HL-60 (cell line): Measurements from ENCODE around the gene SLF1.

Experiments used
- DNase-seq, 2 experiments: peaks; one replicate each; pipeline ENCODE4 v3.0.0-alpha.2; 2010 to 2020; ENCODE audit warnings: low read depth in 1 of 2, low spot score in 1 of 2
- H3K27ac ChIP-seq: fragments of 250-450 bp; sonication (Bioruptor Pico); replicated peaks from 2 replicates; pipeline ENCODE4 v1.5.1; 2020; ENCODE audit warnings: mild to moderate bottlenecking, moderate library complexity
- H3K27me3 ChIP-seq: fragments of 250-450 bp; sonication (Bioruptor Pico); 2 replicates; pipeline ENCODE4 v1.5.1; 2021; ENCODE audit warnings: mild to moderate bottlenecking, moderate library complexity; ENCODE audit not compliant: insufficient read depth, poor library complexity, severe bottlenecking
- H3K4me3 ChIP-seq: replicated peaks from 2 replicates; pipeline ENCODE4 v1.5.1; 2011; ENCODE audit warnings: mild to moderate bottlenecking, control low read depth, low read length; ENCODE audit not compliant: insufficient read depth
- CTCF ChIP-seq: IDR thresholded peaks from one replicate; pipeline ENCODE4 v1.5.1; 2011; ENCODE audit warnings: low read length, control low read depth, inconsistent platforms; ENCODE audit not compliant: insufficient read depth
- GABPA ChIP-seq: IDR thresholded peaks from 2 replicates; pipeline ENCODE4 v1.6.1; 2012; ENCODE audit warnings: low read depth
- POLR2AphosphoS5 ChIP-seq: IDR thresholded peaks from 2 replicates; pipeline ENCODE4 v1.6.1; 2012; ENCODE audit warnings: low read depth
- SPI1 ChIP-seq: IDR thresholded peaks from 2 replicates; pipeline ENCODE4 v1.6.1; 2012; ENCODE audit warnings: low read depth, mild to moderate bottlenecking, borderline replicate concordance
- TF ChIP-seq, protein P1 (sequence below): IDR thresholded peaks from 2 replicates; pipeline ENCODE4 v1.6.1; 2012; ENCODE audit warnings: low read depth; ENCODE audit not compliant: insufficient replicate concordance

The SLF1 gene

DNA sequence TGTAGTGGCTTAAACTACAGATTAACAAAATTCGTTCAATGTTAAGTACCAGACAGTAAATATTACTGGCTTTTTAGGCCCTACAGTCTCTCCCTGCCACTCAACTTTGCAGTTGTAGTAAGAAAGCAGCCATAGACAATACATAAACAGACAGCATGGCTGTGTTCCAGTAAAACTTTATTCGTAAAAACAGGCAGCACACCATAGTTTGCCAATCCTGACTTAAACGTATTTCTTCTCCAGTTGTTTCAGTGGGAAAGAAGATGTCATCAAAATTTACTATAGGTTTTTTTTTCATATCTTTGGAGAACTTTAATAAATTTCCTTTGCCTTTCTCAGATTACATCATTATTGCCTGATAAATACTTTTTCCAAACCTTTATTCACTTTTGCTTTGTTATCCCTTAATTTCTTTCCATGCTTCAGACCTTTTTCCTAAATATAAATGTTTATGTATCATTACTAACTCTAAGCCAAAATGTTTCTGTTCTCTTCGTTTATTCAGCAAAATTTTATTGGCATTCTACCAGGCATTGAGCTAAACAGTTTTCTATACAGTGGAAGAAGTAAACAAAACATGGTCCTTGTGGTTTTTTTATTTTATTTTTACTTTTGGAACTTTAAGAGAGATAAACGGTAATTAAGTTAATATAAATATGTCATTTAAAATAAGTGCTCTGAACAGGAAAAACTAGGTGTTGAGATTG is 64.5 kb downstream of the SLF1 start:
- TF ChIP-seq GABPA (no peak), CTCF (no peak), POLR2AphosphoS5 (no peak), SPI1 (no peak)
- TF ChIP-seq, protein P1, sequence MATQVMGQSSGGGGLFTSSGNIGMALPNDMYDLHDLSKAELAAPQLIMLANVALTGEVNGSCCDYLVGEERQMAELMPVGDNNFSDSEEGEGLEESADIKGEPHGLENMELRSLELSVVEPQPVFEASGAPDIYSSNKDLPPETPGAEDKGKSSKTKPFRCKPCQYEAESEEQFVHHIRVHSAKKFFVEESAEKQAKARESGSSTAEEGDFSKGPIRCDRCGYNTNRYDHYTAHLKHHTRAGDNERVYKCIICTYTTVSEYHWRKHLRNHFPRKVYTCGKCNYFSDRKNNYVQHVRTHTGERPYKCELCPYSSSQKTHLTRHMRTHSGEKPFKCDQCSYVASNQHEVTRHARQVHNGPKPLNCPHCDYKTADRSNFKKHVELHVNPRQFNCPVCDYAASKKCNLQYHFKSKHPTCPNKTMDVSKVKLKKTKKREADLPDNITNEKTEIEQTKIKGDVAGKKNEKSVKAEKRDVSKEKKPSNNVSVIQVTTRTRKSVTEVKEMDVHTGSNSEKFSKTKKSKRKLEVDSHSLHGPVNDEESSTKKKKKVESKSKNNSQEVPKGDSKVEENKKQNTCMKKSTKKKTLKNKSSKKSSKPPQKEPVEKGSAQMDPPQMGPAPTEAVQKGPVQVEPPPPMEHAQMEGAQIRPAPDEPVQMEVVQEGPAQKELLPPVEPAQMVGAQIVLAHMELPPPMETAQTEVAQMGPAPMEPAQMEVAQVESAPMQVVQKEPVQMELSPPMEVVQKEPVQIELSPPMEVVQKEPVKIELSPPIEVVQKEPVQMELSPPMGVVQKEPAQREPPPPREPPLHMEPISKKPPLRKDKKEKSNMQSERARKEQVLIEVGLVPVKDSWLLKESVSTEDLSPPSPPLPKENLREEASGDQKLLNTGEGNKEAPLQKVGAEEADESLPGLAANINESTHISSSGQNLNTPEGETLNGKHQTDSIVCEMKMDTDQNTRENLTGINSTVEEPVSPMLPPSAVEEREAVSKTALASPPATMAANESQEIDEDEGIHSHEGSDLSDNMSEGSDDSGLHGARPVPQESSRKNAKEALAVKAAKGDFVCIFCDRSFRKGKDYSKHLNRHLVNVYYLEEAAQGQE: no peak
- Histone ChIP-seq H3K27me3 (no peaks in the 10 kb centered on the region), H3K4me3 (no peak overlapping the region), H3K27ac (no peak overlapping the region)
- no peak for DNase-seq

GRCh38 chr5:94689908-94690307 is 71.4 kb downstream of the SLF1 start:
- TF ChIP-seq GABPA: no peak
- TF ChIP-seq CTCF: no peak
- TF ChIP-seq POLR2AphosphoS5: no peak
- TF ChIP-seq, protein P1: no peak
- no peak for TF ChIP-seq SPI1
- no peak for DNase-seq
- Histone ChIP-seq H3K27ac (no peak overlapping the region), H3K27me3 (no peaks in the 10 kb centered on the region), H3K4me3 (no peak overlapping the region)

DNA sequence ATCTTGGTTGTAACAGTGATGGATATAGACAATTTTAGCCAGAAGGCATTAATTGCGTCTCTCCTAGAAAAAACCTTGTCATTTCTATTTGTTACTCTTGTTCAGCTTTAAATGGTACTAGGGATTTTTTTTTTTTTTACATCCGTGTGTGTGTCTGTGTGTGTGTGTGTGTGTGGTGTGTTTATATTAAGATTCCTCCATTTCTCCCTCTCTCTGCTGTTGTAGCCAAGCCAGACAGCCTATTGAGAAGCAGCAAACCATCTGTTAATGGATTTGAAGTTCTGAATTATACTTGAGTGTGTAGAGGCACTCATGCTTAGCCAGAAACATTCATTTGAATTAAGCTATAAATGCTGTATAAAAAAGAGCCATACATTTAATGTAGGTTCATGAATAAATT is 72.3 kb downstream of the SLF1 start:
- TF ChIP-seq CTCF: no peak
- TF ChIP-seq POLR2AphosphoS5: no peak
- TF ChIP-seq, protein P1: no peak
- TF ChIP-seq GABPA: no peak
- TF ChIP-seq SPI1: no peak
- no peaks in the 10 kb centered on the region for H3K27me3 ChIP-seq
- H3K27ac ChIP-seq: no peak overlapping the region
- no peak overlapping the region for H3K4me3 ChIP-seq
- DNase-seq: no peak
